Activated naive CD8-positive, alpha-beta T cell treated with anti-CD3 and anti-CD28 coated beads, Interleukin-2, amount 50 U/mL, for 24 hours (primary cell): ENCODE results near the gene TRABD2B.

Experiments
- ATAC-seq: fragments of 150-1000 bp; cut with Tn5 transposase; one replicate; pipeline ENCODE4 v1.10.0; 2021
- DNase-seq: peaks from one replicate; pipeline ENCODE4 v3.0.0; 2021
- H3K27ac Mint-ChIP-seq: one replicate; pipeline ENCODE4 v1.8.0; 2021; ENCODE audit warnings: mild to moderate bottlenecking, mixed read lengths
- H3K27me3 Mint-ChIP-seq: one replicate; pipeline ENCODE4 v1.8.0; 2021; ENCODE audit warnings: mixed read lengths
- H3K36me3 Mint-ChIP-seq: one replicate; pipeline ENCODE4 v1.8.0; 2021; ENCODE audit warnings: low read depth, mixed read lengths
- H3K4me1 Mint-ChIP-seq: one replicate; pipeline ENCODE4 v1.8.0; 2021; ENCODE audit warnings: mixed read lengths
- H3K4me3 Mint-ChIP-seq: one replicate; pipeline ENCODE4 v1.8.0; 2021; ENCODE audit warnings: mild to moderate bottlenecking, moderate library complexity, mixed read lengths
- H3K9me3 Mint-ChIP-seq: one replicate; pipeline ENCODE4 v1.8.0; 2021; ENCODE audit warnings: mixed read lengths

The TRABD2B gene

GRCh38 chr1:47932743-47933142, 64.4 kb downstream of the TRABD2B start:
- Mint-ChIP-seq H3K27ac (no peak overlapping the region), H3K27me3 (peaks cover 3% of the 10 kb centered on the region), H3K4me1 (no peaks in the 10 kb centered on the region), H3K4me3 (no peak overlapping the region), H3K9me3 (no peaks in the 10 kb centered on the region), H3K36me3 (no peaks in the 10 kb centered on the region)
- no peak for ATAC-seq
- DNase-seq, result no peak

DNA sequence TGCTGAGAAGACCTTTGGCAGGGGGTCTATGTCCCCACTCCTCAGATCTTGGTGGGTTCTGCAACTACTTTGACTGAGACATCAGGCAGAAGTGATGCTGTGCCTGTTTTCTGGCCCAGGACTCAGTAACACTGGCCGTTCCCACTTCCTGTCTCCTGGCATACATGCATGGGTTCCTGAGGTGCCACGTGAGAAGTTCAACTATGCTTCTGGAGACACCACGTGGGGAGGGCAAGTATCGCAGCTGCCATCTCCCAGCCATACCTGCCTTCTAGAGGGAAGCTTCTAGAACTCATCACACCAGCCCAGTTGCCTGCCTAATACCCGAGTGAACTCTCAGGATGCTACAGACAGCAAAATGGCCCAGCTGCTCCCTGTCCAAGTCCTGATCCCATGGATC, 65.8 kb downstream of the TRABD2B start:
- no peak for DNase-seq
- ATAC-seq, result no peak
- H3K9me3 Mint-ChIP-seq, result no peaks in the 10 kb centered on the region
- H3K36me3 Mint-ChIP-seq, result no peaks in the 10 kb centered on the region
- peaks cover 3% of the 10 kb centered on the region for H3K27me3 Mint-ChIP-seq
- no peaks in the 10 kb centered on the region for H3K4me1 Mint-ChIP-seq
- H3K27ac Mint-ChIP-seq, result no peak overlapping the region
- H3K4me3 Mint-ChIP-seq, result no peak overlapping the region

GRCh38 chr1:47930210-47930840, 66.9 kb downstream of the TRABD2B start:
- ATAC-seq (no peak), DNase-seq (no peak)
- Mint-ChIP-seq H3K4me1 (no peaks in the 10 kb centered on the region), H3K27me3 (peaks cover 3% of the 10 kb centered on the region), H3K27ac (no peak overlapping the region), H3K4me3 (no peak overlapping the region), H3K36me3 (no peaks in the 10 kb centered on the region), H3K9me3 (no peaks in the 10 kb centered on the region)

- Mint-ChIP-seq H3K27ac (no peak overlapping the region), H3K27me3 (peaks cover 18% of the 10 kb centered on the region), H3K9me3 (no peaks in the 10 kb centered on the region), H3K36me3 (no peaks in the 10 kb centered on the region), H3K4me1 (no peaks in the 10 kb centered on the region), H3K4me3 (no peak overlapping the region)
- ATAC-seq, result no peak
- DNase-seq, result no peak
Observed at GRCh38 chr1:47927165-47927564, 70.0 kb downstream of the TRABD2B start.

DNA sequence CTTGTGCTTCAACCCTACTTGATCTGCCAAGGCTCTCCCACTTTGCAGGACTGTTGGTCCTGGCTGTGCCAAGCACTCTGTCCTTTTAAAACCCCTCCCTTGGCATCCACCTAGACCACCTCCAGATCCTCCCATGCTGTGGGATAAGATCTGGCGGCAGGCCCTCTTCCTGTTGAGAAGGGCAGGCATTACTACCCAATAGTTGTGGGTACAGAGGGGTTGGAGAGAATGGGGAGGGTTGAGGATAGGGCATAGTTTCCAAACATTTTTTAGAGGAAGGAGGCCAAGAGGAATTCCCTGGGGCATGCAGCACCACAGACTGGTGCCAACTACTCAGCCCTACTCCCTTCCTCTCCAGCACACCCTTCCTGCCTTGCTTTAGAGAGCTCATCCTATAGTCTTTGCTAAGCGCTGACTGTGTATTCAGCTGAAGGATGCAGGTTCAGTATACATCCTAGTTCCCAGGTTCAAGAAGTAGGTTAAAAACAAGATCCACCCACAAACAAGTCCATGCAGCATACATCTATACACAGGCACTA, 70.7 kb downstream of the TRABD2B start:
- Mint-ChIP-seq H3K4me3 (no peak overlapping the region), H3K27me3 (peaks cover 17% of the 10 kb centered on the region), H3K4me1 (no peaks in the 10 kb centered on the region), H3K9me3 (no peaks in the 10 kb centered on the region), H3K27ac (no peak overlapping the region), H3K36me3 (no peaks in the 10 kb centered on the region)
- ATAC-seq (no peak), DNase-seq (no peak)

DNA sequence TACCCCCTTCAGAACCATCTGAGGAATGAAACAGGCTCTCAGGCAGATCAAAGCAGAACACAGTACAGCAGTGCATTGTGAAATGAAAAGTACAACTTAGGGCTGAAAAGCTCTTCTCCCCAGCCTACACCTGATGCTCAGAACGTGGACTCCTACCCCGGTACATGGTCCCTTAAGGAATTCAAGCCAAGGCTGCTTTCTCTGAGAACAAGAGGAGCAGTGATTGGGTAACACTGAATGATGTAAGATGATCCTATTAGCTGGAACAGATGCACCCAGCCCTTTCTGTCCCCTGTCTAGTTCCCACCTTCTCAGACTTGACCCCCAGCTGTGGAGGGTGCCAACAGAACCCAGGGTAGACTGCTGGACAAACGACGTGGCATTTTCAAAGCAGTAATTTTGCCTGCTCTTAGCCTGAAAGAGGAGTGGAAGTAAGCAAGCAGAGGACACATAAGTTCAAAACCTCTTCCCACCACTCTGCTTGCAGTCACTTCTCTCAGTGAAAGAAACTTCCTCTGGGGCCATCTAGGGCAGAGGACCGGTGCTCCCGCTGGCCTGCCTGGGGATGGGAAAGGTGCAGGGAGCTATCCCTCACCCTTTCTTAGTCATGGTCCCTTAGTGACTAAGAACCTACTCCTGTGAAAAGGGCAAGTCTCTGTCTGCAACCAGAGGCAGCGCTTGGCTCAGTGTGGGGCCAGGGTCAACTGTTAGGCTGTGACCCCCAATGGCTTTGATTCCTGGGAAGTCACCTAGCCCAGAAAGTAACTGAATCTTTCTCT, 72.7 kb downstream of the TRABD2B start:
- H3K4me1 Mint-ChIP-seq, result no peaks in the 10 kb centered on the region
- H3K9me3 Mint-ChIP-seq, result no peaks in the 10 kb centered on the region
- ATAC-seq, result no peak
- DNase-seq, result no peak
- no peaks in the 10 kb centered on the region for H3K36me3 Mint-ChIP-seq
- H3K4me3 Mint-ChIP-seq, result no peak overlapping the region
- no peak overlapping the region for H3K27ac Mint-ChIP-seq
- peaks cover 21% of the 10 kb centered on the region for H3K27me3 Mint-ChIP-seq

DNA sequence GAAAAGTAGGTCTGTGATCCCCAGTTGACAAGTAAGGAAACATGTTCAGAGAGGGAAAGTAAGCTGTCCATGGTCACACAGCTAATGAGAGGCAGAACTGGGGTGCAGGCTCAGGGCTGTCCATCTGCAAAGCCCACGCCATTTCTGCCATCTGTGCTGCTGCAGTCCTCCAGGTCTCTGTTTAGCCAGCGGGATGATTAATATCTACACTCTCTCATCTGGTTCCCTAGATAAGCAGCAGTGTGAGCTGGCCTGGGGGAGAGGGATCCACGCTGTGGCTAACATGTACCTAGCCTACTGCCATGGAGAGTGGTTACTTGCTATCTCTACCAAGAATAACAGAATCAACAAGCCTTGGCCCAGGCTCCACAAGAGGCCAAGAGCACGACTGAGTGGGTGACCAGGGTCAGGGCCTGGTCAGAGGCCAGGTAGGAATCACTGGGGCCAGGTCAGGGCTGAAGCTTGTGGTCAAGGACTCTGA, 75.2 kb downstream of the TRABD2B start:
- H3K27me3 Mint-ChIP-seq, result peaks cover 23% of the 10 kb centered on the region

DNA sequence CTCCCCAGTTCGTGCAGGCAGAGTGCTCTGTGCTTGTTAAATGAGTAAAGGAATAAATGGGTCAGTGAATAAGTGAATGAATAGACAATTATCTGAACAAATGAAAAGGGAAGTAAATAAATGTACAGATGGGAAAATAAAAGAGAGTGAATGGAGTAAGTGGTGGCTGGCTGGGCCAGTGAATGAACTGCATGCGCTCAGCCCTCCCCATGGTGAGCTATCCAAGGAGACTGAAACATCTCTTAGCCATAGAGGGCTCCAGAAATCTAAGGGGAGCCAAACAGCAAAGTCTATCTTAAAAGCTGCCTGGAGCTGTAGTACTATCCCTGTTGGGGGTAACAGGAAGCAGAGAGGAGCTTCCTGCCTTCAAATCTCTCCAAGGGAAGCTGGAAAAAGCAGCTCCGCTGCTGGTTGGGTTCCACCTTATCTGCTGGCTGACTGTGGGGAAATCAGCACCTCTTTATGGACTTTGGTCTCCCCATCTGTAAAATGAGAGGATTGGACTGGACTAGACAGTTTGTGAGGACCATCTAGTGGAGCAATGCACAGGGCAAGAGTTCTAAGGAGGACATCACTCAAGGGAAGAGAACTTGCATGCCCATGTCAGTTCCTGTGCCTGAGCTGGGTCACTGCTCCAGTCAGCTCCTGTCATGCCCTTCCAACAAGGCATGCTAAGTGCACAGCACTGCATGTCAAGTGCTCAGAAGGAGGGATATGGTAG, 77.9 kb downstream of the TRABD2B start:
- Mint-ChIP-seq H3K27me3 (peaks cover 21% of the 10 kb centered on the region), H3K36me3 (no peaks in the 10 kb centered on the region), H3K27ac (no peak overlapping the region), H3K4me1 (no peaks in the 10 kb centered on the region), H3K4me3 (no peak overlapping the region), H3K9me3 (no peaks in the 10 kb centered on the region)
- DNase-seq (no peak), ATAC-seq (no peak)

More for the DNA sequence above, 75.2 kb downstream of the TRABD2B start:
- H3K4me3 Mint-ChIP-seq, result no peak overlapping the region
- ATAC-seq (no peak), DNase-seq (no peak)
- H3K27ac Mint-ChIP-seq, result no peak overlapping the region
- H3K9me3 Mint-ChIP-seq, result no peaks in the 10 kb centered on the region
- no peaks in the 10 kb centered on the region for H3K4me1 Mint-ChIP-seq
- H3K36me3 Mint-ChIP-seq, result no peaks in the 10 kb centered on the region

GRCh38 chr1:47918257-47918867, 78.8 kb downstream of the TRABD2B start:
- DNase-seq (no peak), ATAC-seq (no peak)
- Mint-ChIP-seq H3K27me3 (peaks cover 13% of the 10 kb centered on the region), H3K9me3 (no peaks in the 10 kb centered on the region), H3K27ac (no peak overlapping the region), H3K4me1 (no peaks in the 10 kb centered on the region), H3K4me3 (no peak overlapping the region), H3K36me3 (no peaks in the 10 kb centered on the region)

- Mint-ChIP-seq H3K36me3 (no peaks in the 10 kb centered on the region), H3K27me3 (peaks cover 8% of the 10 kb centered on the region), H3K9me3 (no peaks in the 10 kb centered on the region), H3K4me1 (no peaks in the 10 kb centered on the region), H3K27ac (no peak overlapping the region), H3K4me3 (no peak overlapping the region)
- ATAC-seq (no peak), DNase-seq (no peak)
Observed at GRCh38 chr1:47917687-47918086, 79.5 kb downstream of the TRABD2B start.

GRCh38 chr1:47915677-47916353, 81.4 kb downstream of the TRABD2B start:
- Mint-ChIP-seq H3K27me3 (peaks cover 7% of the 10 kb centered on the region), H3K27ac (no peak overlapping the region), H3K36me3 (no peaks in the 10 kb centered on the region), H3K4me3 (no peak overlapping the region), H3K9me3 (no peaks in the 10 kb centered on the region), H3K4me1 (no peaks in the 10 kb centered on the region)
- ATAC-seq (no peak), DNase-seq (no peak)

- DNase-seq, result no peak
- ATAC-seq, result no peak
- no peaks in the 10 kb centered on the region for H3K36me3 Mint-ChIP-seq
Observed at GRCh38 chr1:47914952-47915676, 82.1 kb downstream of the TRABD2B start.

GRCh38 chr1:47914218-47914938, 82.8 kb downstream of the TRABD2B start:
- no peak for ATAC-seq
- H3K9me3 Mint-ChIP-seq, result no peaks in the 10 kb centered on the region
- no peak for DNase-seq

More at GRCh38 chr1:47914952-47915676, 82.1 kb downstream of the TRABD2B start:
- H3K27ac Mint-ChIP-seq, result no peak overlapping the region
- H3K27me3 Mint-ChIP-seq, result peaks cover 4% of the 10 kb centered on the region
- no peaks in the 10 kb centered on the region for H3K4me1 Mint-ChIP-seq
- H3K9me3 Mint-ChIP-seq, result no peaks in the 10 kb centered on the region
- no peak overlapping the region for H3K4me3 Mint-ChIP-seq

More at GRCh38 chr1:47914218-47914938, 82.8 kb downstream of the TRABD2B start:
- H3K27ac Mint-ChIP-seq, result no peak overlapping the region
- peaks cover 4% of the 10 kb centered on the region for H3K27me3 Mint-ChIP-seq
- no peaks in the 10 kb centered on the region for H3K4me1 Mint-ChIP-seq
- no peaks in the 10 kb centered on the region for H3K36me3 Mint-ChIP-seq
- H3K4me3 Mint-ChIP-seq, result no peak overlapping the region
